ENCODE data around the gene DNASE1L1.

Gene DNASE1L1

DNA sequence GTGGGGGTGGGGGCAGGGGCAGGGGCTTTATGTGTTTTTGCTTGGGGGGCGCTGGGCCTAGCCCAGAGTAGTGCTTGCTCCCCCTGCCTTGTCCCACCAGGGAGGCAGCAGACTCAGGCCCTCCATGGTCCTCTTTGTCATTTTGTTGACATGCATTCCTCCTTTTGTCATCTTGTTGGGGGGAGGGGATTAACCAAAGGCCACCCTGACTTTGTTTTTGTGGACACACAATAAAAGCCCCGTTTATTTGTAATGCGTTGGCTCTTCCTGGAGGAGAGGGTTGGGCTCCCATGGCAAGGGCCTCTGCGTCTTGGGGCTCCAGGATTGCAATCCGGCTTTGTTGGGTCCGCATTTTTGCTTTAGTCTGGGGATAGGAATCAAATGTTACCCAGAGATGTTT lies 27.8 kb downstream of the DNASE1L1 start:
- DNase-seq, result no peak

DNA sequence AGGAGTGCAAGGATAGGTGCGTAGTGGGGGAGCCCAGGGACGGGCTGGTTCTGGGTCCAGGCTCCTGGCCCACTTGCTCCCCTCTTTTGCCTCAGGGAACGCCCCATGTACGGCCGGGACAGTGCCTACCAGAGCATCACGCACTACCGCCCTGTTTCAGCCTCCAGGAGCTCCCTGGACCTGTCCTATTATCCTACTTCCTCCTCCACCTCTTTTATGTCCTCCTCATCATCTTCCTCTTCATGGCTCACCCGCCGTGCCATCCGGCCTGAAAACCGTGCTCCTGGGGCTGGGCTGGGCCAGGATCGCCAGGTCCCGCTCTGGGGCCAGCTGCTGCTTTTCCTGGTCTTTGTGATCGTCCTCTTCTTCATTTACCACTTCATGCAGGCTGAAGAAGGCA lies 28.3 kb downstream of the DNASE1L1 start:
- no peak for DNase-seq

DNA sequence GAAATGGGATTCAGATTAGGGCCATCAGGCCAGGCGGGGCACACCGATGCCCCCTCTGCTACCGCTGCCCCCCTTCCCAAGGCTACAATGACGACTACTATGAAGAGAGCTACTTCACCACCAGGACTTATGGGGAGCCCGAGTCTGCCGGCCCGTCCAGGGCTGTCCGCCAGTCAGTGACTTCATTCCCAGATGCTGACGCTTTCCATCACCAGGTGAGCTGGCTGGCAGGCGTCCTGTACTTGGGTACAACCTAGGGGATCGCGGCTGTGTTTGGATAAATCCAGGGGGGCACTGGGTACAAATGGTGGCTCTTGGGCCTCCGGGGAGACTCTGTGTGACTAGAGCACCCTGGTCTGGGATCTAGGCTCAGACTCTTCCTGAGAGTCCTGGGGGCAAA lies 28.9 kb downstream of the DNASE1L1 start:
- no peak for DNase-seq

DNA sequence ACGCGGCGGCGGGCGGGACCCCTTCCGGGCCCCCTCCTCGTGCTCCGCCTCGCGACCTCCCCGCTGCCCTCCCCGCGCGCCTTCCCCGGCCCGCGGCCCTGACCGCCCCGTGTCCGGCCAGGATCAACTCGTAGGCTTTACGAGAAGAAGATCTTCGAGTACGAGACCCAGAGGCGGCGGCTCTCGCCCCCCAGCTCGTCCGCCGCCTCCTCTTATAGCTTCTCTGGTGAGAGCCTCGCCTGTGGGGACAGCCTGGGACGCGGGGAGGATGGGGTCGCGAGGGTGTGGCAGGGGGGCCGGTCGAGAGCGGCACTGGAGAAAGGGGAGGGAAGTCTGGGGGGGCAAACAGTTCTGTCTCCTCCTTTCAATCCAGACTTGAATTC lies 29.5 kb downstream of the DNASE1L1 start:
- no peak for DNase-seq

DNA sequence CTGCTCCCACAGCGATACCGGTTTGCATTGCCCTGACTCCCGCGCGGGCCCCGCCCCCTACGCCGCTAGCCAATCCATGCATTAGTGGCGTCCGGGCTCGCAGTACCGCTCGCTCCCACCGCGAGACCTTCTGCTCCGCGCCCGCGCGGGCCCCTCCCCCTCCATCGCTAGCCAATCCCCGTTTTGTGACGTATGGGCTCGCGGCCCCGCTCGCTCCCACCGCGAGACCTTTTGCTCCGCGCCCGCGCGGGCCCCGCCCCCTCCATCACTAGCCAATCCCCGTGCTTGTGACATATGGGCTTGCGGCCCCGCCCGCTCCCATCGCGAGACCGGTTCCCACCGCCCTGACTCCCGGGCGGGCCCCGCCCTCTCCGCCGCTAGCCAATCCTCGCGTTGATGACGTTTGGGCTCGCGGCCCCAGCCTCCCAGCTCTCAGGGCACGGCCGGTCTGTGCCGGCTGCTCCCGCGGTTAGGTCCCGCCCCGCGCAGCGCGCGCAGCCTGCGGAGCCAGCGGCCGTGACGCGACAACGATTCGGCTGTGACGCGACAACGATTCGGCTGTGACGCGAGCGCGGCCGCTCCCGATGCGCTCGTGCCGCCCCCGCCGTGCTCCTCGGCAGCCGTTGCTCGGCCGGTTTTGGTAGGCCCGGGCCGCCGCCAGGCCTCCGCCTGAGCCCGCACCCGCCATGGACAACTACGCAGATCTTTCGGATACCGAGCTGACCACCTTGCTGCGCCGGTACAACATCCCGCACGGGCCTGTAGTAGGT lies 30.1 kb downstream of the DNASE1L1 start, which contains the start of gene EMD:
Gene EMD, plus strand, starts transcription at position 497 of the 770 bp plus-strand sequence. Its CDS starts 190 bp downstream, at position 687.
- DNase-seq, result peak; percentile 94 to 96

DNA sequence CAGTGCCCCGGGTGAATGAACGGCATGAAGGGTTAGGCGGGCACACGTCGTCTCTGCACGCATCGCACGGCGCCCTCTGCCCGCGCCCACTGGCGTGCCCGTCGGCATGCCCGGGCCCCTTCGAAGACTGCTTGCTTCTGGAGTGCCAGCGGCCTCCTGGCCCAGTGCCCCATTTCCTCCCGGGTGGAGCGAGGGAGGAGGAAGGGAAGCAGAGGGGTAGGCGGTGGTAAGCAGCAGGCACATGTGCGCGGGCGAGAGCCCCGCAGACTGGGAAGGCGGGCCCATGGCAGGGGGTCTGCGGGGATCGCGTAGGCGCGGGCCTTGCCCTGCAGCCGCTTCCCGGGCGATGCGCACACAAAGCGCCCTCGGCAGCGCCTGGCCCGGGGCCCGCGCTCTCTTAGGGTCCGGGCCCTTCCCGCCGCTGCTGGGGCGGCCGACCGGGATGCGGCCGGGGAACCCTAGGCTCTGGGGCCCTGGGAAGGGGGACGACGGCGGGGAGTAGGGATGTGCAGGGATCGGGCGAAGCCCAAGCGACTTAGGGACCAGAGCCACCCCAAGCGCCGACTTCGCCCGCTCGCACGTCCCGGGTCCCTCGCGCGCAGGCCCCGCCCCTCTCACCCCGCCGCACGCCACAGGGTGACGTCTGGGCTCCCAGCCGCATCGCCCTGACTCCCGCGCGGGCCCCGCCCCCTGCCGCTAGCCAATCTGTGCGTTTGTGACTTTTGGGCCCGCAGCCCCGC lies 30.8 kb downstream of the DNASE1L1 start:
- DNase-seq, result peak in 1 of 2 experiments; percentile 58

DNA sequence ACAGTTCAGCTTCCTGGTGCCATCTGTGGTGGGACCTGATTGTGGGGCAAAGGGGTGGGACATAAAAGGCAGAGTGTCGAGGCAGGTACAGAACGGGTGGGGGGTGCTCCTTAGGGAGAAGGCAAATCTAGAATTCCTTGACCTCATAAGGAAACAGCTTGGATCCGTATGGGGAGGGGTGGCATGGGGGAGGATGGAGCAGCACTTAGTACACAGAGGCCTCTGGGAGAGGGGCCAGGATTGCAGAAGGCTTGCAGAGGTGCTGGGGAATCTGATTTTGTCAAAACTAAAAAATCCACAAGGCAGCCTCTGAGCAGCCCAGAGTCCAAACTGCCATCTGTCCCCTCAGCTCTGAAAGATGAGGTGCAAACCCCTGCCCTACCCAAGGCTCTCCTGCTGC lies 32.3 kb downstream of the DNASE1L1 start:
- DNase-seq, result no peak

DNA sequence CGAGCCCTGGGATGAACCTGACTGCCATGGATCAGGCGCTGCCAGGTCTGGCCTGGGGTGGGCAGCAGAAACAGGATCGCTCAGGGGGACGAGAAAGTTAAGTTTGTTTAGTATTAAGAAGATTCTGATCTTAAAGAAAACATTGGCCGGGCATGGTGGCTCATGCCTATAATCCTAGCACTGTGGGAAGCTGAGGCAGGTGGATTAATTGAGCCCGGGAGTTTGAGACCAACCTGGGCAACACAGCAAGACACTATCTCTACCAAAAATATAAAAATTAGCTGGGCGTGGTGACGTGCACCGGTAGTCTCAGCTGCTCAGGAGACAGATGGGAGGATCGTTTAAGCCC lies 33.9 kb downstream of the DNASE1L1 start:
- no peak for DNase-seq

DNA sequence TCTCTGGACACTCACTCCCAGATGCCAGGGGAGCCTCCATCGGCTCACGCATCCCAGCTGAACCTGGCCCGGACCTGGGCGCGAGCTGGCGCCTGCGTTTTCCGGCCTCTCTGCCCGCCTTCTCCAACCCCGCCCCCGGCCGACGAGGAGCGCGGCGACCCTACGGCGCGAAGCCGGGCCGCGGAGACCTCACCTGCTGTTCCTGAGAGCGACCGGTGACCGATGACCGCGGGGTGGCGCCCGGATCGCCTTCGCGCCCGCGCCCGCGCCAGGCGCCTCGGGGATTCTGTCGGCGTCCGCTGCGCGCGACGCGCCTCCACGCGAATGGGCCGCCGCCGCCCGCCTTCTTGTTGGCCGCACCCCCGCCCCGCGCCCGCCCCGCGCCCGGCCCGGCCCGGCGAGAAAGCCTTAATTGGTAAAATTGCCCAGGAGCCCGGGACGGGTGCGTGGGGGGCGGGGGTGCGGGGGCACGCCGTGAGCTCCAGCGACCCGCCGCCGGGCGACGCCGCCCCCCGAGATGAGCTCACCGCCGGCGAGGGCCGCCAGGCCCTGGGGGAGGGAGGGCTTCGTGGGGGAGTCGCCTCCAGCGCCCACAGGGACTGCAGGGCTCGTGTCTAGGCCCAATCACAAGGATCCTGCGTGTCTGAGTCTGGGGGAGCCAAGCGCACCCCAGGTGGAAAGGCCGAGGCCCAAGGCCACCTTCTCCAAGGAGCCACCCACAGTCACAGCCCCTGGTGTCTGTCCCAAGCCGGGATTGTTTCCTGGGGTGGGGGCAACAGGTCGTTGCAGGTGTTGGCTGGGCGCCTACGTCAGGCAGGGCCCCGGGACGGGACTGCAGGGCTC lies 34.5 kb downstream of the DNASE1L1 start, which contains the start of gene FLNA:
Gene FLNA, minus strand, starts transcription at position 322 of the 843 bp plus-strand sequence. CDS start 3,389 bp downstream, outside the sequence.
- peak in 1 of 2 experiments; percentile 60 for DNase-seq

DNA sequence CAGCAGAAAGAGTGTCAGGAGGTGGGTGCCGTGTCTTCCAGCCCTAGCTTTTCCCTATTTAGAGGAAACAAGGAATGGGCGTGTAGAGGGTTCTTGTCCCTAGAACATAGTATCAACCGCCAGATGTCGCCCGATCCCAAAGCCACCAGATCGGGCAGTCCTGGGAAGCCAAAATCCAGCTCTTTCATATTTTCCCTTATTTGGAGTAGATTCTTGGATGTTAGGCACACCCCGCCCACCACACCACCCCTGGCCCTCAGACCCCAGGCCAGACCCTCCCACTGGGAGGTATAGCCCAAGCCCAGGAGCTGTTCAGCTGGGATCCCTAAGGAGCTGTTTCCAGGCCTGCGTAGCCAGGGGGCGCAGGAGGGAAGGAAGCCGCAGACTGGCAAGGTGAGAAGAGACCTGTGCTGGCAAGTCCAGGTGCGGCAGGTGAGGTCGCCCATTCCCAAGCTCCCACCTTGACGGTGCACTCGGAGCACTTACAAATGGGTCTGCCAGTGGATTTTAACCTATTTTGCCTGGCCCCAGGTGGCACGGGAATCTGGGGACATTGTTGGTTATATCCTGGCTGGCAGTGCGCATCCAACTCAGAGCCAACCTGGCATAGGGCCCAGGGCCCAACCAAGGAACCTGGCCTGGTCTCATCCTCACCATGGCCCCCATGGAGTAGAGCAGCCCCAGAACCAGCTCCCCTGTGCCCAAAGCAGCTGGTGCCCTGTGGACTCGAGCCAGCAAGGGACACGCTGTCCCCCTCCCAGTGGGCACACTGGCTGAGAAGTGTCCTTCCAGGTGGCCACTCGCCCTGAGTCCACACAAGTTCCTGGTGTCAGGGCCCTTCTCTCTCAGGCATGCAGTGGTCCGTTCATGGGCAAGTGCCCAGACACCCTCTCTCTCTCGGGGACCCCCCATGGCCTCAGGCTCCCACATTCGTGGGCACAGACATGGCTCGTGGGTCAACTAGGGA lies 35.4 kb downstream of the DNASE1L1 start:
- no peak for DNase-seq

DNA sequence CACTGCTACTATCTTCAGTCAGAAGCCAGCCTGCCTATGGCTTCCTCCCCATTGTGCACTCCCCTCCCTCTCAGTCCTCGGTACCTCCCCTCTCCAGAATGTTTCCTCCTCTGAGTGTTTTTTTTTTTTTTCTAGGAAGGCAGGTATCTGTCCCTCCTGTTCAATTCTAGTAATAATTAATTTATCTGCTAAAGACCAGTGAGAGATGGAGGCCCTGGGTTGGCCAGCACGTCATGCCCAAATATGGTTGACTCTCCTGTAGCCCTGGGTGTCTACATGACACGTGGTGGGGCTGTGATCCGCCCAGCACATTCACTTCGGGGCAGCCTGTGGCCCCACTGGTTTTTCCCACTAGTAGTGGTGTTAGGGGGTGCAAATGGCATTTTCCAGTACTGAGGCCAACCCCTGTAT lies 36.4 kb downstream of the DNASE1L1 start:
- peak in 1 of 2 experiments; percentile 56 for DNase-seq

DNA sequence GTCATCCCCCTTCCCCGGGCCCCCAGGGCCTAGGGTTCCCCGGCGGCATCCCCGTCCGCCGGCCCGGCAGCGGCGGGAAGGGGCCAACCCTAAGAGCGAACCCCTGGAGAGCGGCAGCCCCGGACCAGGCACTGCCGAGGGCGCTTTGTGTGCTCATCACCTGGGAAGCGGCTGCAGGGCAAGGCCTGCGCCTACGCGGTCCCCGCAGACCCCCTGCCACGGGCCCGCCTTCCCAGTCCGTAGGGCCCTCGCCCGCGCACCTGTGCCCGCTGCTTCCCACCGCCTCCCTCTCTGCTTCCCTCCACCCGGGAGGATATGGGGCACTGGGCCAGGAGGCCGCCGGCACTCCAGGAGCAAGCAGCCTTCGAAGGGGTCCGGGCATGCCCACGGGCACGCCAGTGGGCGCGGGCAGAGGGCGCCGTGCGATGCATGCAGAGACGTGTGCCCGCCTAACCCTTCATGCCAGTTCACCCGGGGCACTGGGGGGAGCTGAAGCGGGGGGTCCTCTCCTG lies 37.2 kb downstream of the DNASE1L1 start:
- DNase-seq, result no peak

DNA sequence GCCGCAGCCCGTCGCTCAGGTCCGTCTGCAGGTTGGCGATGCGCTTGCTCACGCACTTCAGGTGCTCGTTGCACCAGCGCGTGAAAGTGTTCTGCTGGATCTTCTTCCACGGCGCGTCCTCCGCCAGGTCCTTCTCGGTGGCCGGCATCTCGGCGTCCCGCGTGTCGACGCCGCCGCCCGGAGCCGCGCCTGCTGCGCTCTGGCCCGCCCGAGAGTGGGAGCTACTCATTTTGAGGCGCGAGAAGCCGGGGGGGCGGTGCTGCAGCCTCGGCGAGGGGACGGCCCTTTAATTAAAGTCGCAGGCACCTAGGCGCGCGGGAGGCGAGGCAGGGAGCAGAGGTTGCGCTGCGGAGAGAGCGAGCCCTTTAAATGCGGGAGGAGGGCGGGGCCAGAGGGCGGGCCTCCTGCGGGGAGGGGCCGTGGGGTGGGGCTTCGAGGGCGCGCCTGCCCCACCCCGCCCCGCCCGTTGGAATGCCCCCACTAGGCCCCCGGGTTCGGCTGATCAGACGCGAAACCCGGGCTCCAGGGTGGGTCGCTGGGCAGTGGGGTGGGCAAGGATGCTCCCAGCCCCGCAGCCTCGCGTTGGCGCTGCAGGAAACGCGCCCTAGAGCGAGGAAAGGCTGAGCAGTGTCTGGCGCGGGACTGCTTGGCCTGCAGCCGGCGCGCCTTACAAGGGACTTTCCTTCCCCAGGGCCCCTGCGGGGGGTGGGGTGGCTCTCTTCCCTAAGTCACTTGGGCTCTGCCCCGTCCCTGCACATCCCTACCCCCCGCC lies 37.9 kb downstream of the DNASE1L1 start:
- DNase-seq, result peak; percentile 93 to 94

DNA sequence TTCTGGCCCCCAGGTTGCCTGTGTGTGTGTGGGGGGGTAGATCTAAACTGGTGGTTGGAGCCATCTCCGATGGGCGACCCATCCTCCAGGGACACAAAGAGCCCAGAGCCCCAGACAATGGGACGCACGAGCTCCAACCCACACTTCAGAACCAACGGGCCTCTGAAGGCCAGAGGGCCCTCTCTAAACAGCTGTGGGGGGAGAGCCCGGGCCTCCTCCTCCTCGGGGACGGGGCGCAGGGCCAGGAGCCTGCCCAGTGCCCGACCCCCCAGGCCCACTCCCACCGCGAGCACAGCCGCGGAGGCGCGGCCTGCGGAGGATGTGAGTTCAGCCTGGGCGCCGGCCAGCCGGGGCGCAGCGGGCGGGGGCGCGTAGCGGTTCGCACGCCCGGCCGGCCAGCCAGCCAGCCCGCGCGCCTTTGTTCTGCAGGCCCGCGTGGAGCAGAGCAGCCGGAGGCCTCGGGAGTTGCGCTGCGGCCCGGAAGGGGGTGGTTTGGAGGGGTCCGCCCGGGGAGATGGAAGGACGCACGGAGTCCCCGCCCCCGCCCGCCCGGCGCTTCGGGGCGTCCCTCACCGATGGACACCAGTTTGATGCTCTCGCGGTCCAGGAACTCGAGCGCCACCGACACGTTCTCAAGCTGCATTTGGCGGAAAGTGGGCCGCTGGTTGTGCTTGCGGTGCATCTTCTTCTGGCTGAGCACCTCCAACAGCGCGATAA lies 38.6 kb downstream of the DNASE1L1 start:
- DNase-seq, result no peak

DNA sequence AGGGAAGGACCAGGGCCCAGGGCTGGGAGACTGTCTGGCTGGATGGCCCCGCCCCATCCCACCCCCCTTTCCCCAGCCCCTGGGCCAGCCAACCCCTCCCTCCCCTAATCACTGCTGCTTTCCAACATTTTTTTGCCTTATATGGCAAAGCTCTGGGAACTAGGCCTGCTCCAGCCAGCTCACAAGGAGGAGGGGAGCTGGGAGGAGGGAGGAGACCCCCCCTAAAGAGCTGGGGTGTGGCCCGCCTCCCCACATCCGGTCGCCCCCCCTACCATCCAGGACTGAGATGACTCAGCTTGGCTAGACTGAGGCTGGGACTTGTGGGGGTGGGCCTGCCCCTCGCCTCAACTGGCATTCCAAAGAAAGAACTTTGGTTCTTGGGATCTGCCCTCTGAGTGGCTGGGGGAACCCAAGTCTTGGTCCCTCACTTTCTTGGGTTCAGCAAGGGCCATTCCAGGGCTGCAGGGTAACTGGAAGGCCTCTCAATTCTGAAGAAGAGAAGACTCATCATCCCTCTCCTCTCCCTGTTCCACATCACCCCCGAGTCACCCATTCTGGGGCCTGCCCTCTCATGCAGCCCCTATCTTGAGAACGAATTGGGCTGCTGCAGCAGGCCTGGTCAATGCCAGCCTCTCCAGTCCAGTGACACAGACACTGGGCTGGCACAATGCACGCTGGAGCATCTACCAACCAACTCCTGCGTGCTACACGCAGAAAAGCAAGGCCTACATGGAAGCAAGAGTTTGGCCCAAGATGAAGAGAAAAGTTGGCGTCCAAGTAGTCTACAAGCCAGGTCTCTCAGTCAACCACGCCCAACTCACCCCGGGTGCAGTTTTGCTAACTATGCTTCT lies 39.4 kb downstream of the DNASE1L1 start:
- DNase-seq, result peak; percentile 78 to 81

DNA sequence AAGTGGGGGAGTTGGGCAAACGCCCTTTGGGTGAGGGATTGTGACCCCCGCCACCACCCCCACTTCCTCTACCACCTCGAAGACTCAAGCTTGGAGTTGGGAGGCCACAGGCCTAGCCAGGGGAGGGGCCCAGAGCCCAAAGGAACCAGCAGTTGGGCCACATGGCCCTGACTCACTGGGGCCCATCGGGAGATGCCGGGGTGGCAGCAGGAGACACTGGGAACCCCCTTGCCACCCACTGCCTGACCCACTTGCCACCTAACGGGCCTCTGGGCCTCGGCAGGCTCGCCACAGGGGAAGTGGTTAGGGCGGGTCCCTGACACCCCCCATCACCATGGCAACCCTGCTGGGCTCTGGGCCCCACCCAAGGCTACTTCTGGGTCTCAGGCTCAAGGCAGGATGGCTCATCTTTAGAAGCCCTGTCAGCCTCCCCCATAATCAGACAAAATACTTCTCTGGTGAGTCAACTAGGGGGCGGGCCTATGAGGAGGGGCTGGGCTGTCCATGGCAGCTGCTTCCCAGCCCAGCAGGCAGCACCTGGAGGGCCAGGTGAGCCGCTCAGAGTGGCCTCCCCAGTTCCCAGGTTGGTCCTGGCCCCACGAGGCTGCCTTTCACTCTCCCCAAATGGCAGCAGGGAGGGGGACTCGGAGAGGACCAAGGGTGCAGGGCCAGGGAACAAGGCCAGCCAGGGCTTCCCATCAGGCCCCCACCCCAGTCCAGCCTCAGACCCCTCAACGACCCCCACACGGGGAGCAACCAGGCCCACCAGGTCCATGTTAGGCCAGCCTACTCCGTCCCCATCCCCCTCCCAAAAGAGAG lies 40.2 kb downstream of the DNASE1L1 start:
- DNase-seq, result peak; percentile 91 to 94

DNA sequence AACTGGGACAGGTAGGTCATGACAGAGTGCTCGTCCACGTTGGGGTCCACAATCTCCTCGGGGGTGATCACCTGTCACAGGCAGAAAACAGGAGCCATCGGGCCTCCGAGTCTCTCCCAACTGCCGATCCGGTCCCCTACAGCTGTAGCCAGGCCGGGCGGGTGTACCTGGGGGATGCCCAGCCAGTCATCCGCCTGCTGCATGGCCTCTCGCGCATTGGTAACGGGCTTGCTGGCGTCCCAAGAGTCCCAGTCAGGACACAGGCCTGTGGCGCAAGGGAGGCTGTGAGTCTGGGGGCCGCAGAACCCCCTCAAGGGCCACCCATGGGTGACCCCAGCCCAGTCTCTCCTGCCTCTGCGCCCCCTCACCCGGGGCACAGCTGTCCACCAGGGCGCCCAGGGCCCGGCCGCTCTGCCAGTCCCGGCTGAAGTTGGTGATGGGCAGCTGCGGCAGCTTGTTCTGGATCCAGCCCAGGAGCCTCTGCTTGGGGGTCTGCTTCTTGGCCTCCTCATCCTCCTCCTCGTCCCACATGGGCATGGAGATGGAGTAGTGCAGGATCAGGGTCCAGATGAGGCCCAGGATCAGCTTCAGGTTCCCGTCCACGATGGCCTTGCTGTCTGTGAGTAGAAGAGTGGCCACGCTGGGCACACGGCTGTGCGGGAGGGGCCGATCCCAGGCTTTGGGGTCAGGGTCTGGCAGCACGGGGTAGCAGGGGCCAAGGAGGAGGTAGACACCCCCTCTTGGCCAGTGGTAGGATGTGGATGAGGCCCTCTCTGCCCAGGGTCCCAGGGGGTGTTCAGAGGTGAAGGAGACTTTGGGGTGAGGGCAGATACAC lies 41.4 kb downstream of the DNASE1L1 start:
- DNase-seq, result no peak
